Sigmoid colon (tissue), 7 donors: ENCODE data around the gene IL17C. TPM values are rescaled to one million over a fixed set of nuclear protein-coding genes. Genes with fewer than 3 reads are reported as not detected.

Experiments used
- DNase-seq: peaks from one replicate; pipeline ENCODE4 v3.0.0-alpha.2; 2019
- H3K27ac ChIP-seq, 4 donors: fragments of 200-600 bp; sonication (generic); one replicate each; pipeline ENCODE4 v1.5.1; 2016 to 2019; ENCODE audit warnings: mild to moderate bottlenecking in 1 of 4
- H3K27me3 ChIP-seq, 3 donors: fragments of 200-600 bp; sonication (generic); one replicate each; pipeline ENCODE4 v1.5.1; 2019; ENCODE audit warnings: mild to moderate bottlenecking in 1 of 3
- H3K36me3 ChIP-seq, 4 donors: fragments of 200-600 bp; sonication (generic); one replicate each; pipeline ENCODE4 v1.5.1; 2016 to 2019
- H3K4me1 ChIP-seq, 4 donors: fragments of 200-600 bp; sonication (generic); one replicate each; pipeline ENCODE4 v1.5.1; 2017 to 2019
- H3K4me3 ChIP-seq, 4 donors: fragments of 200-600 bp; sonication (generic); one replicate each; pipeline ENCODE4 v1.5.1; 2017 to 2019; ENCODE audit warnings: mild to moderate bottlenecking in 2 of 4, moderate library complexity in 1 of 4
- H3K9me3 ChIP-seq, 4 donors: fragments of 200-600 bp in 3 of 4; sonication (generic) in 3 of 4; one replicate each; pipeline versions ENCODE4 v1.5.1 to v1.6.1; 2013 to 2019
- CTCF ChIP-seq, 4 experiments: fragments of 450-650 bp in 3 of 4; fragments of 200-600 bp in 1 of 4; IDR thresholded peaks; one replicate each; pipeline ENCODE4 v1.5.1; 2016 to 2019; ENCODE audit warnings: antibody characterized with exemption in 4 of 4, mild to moderate bottlenecking in 3 of 4, moderate library complexity in 2 of 4
- EP300 ChIP-seq, 4 donors: sonication (generic); formaldehyde crosslinking; IDR thresholded peaks; one replicate each; pipeline ENCODE4 v1.6.1; 2017; ENCODE audit warnings: antibody characterized with exemption in 4 of 4
- POLR2A ChIP-seq, 2 donors: fragments of 450-650 bp; IDR thresholded peaks; one replicate each; pipeline ENCODE4 v1.6.1; 2016; ENCODE audit warnings: antibody characterized with exemption in 2 of 2, mild to moderate bottlenecking in 2 of 2, moderate library complexity in 2 of 2
- POLR2AphosphoS5 ChIP-seq, 4 donors: sonication (generic); formaldehyde crosslinking; IDR thresholded peaks; one replicate each; pipeline ENCODE4 v1.6.1; 2017; ENCODE audit warnings: antibody characterized with exemption in 4 of 4
- WGBS, 2 donors: extraction: QIAGEN DNeasy Blood & Tissue Kit; methylation state at CpG; one replicate each; pipeline ENCODE4 v1.1.7; 2013; 5-methylcytosine and 5-hydroxymethylcytosine counted together
- intact Hi-C: fragments of 100-400 bp; cut with DNase I; formaldehyde crosslinking; loops from one replicate; pipeline ENCODE4 v1.15.1; 2023
- polyA plus RNA-seq, 3 donors: library from polyadenylated mRNA; stranded (reverse); fragments of 200-250 nt; gene quantifications; one replicate each; pipeline ENCODE4 v1.2.3, GENCODE V29; 2013
- total RNA-seq, 4 donors: library from RNA; depleted of rRNA; stranded (reverse); fragments of >200 nt; gene quantifications; one replicate each; pipeline ENCODE4 v1.1.0, GENCODE V29; 2016
- donor health status: healthy with polysubstance abuse.
- donor health status: Bipolar disorder and iron deficiency.
- donor health status: healthy.

IL17C gene
- total and polyA plus RNA-seq, 7 donors, result 0.96 TPM; not detected in 6

GRCh38 chr16:88640039-88640495 is 1.7 kb downstream of the IL17C start:
- no peak for DNase-seq
- H3K9me3 ChIP-seq, result no peaks in the 10 kb centered on the region
- no peak overlapping the region for H3K27ac ChIP-seq
- intact Hi-C loops, result no loop called here
- TF ChIP-seq POLR2A (IDR thresholded peaks at IDR 0.05) (no peak), EP300 (IDR thresholded peaks at IDR 0.05) (no peak), CTCF (IDR thresholded peaks at IDR 0.05) (no peak), POLR2AphosphoS5 (IDR thresholded peaks at IDR 0.05) (no peak)
- peaks cover 0 to 5% (median 1%) of the 10 kb centered on the region in 4 donors for H3K4me1 ChIP-seq
- H3K4me3 ChIP-seq, result no peak overlapping the region
- H3K27me3 ChIP-seq, result peaks cover 28 to 58% (median 46%) of the 10 kb centered on the region in 3 donors
- H3K36me3 ChIP-seq, result no peaks in the 10 kb centered on the region
- WGBS, 2 donors, result 21 to 40% methylated on average over 13 of the region's 13 CpGs

- H3K27ac ChIP-seq, result no peak overlapping the region
- DNase-seq, result no peak
- H3K4me1 ChIP-seq, result peaks cover 0 to 4% (median 0%) of the 10 kb centered on the region in 4 donors
- TF ChIP-seq POLR2A (IDR thresholded peaks at IDR 0.05), result no peak
- TF ChIP-seq CTCF (IDR thresholded peaks at IDR 0.05), result no peak
- TF ChIP-seq POLR2AphosphoS5 (IDR thresholded peaks at IDR 0.05), result no peak
- TF ChIP-seq EP300 (IDR thresholded peaks at IDR 0.05), result no peak
- WGBS, 2 donors, result 42 to 53% methylated on average over 17 of the region's 17 CpGs
- intact Hi-C loops, result no loop called here
- no peaks in the 10 kb centered on the region for H3K9me3 ChIP-seq
- no peaks in the 10 kb centered on the region for H3K36me3 ChIP-seq
- no peak overlapping the region for H3K4me3 ChIP-seq
- H3K27me3 ChIP-seq, result peaks cover 28 to 51% (median 40%) of the 10 kb centered on the region in 3 donors
Measured at GRCh38 chr16:88640498-88641247, 2.3 kb downstream of the IL17C start.

DNA sequence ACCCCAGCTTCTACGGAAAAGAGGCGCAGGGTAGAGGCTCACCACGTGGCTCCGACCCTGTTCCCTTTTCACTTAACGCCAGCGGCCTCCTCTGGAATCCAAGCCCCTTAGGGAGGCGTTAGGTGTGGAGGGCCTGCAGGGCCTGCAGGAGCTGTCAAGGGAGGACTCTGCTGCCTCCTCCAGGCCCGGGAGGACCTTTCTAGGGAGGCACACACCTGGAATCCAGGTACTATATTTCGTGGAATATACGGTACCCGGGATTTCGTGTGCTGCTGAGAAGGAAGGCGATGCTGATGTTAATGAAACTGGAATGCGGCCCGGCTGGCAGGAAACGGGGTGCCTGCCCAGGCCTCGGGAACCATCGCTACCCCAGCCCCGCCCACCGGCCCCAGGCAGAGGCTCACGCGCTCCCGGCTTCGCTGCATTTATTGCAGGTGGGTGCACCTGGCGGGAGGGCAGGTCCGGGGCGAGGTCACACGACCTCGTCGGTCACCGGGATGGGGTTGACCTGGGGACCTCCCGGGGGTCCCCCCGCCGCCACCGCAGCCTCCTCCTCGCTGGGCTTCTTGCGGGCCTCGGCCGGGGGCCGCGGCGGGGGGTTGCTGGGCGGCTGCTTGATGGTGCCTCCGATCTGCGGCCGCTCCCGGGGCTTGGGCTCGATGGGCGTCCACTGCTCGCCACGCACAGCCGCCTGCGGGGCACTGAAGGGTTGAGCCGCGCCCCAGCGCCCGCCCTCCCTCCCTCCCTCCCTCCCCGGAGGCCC is 4.7 kb downstream of the IL17C start:
- no peaks in the 10 kb centered on the region for H3K36me3 ChIP-seq
- intact Hi-C loops, result no loop called here
- no peaks in the 10 kb centered on the region for H3K9me3 ChIP-seq
- H3K27ac ChIP-seq, result no peak overlapping the region
- 87 to 88% methylated on average over 58 of the region's 58 CpGs for WGBS, 2 donors
- H3K4me3 ChIP-seq, result no peak overlapping the region
- H3K27me3 ChIP-seq, result peaks cover 22 to 30% (median 23%) of the 10 kb centered on the region in 3 donors
- no peak for DNase-seq
- peaks cover 0 to 4% (median 0%) of the 10 kb centered on the region in 4 donors for H3K4me1 ChIP-seq
- TF ChIP-seq EP300 (IDR thresholded peaks at IDR 0.05), result no peak
- TF ChIP-seq POLR2A (IDR thresholded peaks at IDR 0.05), result no peak
- no peak for TF ChIP-seq CTCF (IDR thresholded peaks at IDR 0.05)

- Histone ChIP-seq H3K27ac (no peak overlapping the region), H3K9me3 (no peaks in the 10 kb centered on the region), H3K4me3 (no peak overlapping the region), H3K36me3 (no peaks in the 10 kb centered on the region), H3K27me3 (peaks cover 16 to 25% (median 17%) of the 10 kb centered on the region in 3 donors), H3K4me1 (peaks cover 0 to 4% (median 0%) of the 10 kb centered on the region in 4 donors)
- DNase-seq, result no peak
- TF ChIP-seq EP300 (IDR thresholded peaks at IDR 0.05) (no peak), CTCF (IDR thresholded peaks at IDR 0.05) (no peak), POLR2A (IDR thresholded peaks at IDR 0.05) (no peak), POLR2AphosphoS5 (IDR thresholded peaks at IDR 0.05) (no peak)
- intact Hi-C loops, result no loop called here
- 85 to 90% methylated on average over 9 of the region's 9 CpGs for WGBS, 2 donors
Measured at GRCh38 chr16:88643644-88643932, 5.2 kb downstream of the IL17C start.
